HL-60 (cell line): ENCODE data around the gene PXDN.

Experiments used
- GABPA ChIP-seq: IDR thresholded peaks from 2 replicates; pipeline ENCODE4 v1.6.1; 2012; ENCODE audit warnings: low read depth
- POLR2AphosphoS5 ChIP-seq: IDR thresholded peaks from 2 replicates; pipeline ENCODE4 v1.6.1; 2012; ENCODE audit warnings: low read depth
- SPI1 ChIP-seq: IDR thresholded peaks from 2 replicates; pipeline ENCODE4 v1.6.1; 2012; ENCODE audit warnings: low read depth, mild to moderate bottlenecking, borderline replicate concordance
- TF ChIP-seq, protein P1 (sequence below): IDR thresholded peaks from one replicate; pipeline ENCODE4 v1.5.1; 2011; ENCODE audit warnings: low read length, control low read depth, inconsistent platforms; ENCODE audit not compliant: insufficient read depth
- TF ChIP-seq, protein P2 (sequence below): IDR thresholded peaks from 2 replicates; pipeline ENCODE4 v1.6.1; 2012; ENCODE audit warnings: low read depth; ENCODE audit not compliant: insufficient replicate concordance

DNA sequence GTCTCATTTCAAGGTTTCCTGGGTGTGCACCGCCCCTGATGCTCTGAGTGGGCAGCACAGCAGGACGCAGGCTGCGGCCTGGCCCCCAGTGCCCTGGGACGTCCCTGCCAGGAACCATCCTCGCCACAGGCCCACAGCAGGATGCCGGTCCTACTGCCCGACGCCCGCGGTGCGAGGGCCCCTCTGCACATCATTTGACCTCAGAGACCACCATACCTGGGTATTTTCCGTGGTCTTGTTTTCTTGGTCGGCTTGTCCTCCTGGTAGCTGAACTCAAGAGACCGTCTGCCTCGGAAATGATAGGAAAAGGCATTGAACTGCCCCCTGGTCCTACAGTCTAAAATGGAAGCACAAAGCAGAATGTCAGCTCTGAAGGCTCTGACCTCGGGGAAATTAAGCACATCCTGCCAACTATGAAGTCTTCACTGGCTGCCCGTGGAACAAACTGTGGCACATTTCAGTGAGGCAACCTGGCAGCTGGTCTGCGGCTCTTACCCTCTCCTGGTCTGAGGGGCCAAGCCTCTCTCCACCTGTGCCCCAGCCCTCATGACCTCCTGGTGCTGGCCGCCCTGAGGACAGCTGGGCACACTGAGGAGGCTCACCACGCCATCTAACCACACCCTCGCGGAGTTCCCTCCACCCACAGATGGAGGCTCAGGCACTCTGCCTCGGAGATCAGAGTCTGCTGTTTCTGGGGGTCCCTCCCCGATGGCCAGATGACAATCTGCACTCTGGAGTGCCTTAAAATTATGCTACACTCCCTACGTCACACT is 105.0 kb downstream of the PXDN start:
- TF ChIP-seq, protein P1, sequence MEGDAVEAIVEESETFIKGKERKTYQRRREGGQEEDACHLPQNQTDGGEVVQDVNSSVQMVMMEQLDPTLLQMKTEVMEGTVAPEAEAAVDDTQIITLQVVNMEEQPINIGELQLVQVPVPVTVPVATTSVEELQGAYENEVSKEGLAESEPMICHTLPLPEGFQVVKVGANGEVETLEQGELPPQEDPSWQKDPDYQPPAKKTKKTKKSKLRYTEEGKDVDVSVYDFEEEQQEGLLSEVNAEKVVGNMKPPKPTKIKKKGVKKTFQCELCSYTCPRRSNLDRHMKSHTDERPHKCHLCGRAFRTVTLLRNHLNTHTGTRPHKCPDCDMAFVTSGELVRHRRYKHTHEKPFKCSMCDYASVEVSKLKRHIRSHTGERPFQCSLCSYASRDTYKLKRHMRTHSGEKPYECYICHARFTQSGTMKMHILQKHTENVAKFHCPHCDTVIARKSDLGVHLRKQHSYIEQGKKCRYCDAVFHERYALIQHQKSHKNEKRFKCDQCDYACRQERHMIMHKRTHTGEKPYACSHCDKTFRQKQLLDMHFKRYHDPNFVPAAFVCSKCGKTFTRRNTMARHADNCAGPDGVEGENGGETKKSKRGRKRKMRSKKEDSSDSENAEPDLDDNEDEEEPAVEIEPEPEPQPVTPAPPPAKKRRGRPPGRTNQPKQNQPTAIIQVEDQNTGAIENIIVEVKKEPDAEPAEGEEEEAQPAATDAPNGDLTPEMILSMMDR, result no peak
- TF ChIP-seq, protein P2, sequence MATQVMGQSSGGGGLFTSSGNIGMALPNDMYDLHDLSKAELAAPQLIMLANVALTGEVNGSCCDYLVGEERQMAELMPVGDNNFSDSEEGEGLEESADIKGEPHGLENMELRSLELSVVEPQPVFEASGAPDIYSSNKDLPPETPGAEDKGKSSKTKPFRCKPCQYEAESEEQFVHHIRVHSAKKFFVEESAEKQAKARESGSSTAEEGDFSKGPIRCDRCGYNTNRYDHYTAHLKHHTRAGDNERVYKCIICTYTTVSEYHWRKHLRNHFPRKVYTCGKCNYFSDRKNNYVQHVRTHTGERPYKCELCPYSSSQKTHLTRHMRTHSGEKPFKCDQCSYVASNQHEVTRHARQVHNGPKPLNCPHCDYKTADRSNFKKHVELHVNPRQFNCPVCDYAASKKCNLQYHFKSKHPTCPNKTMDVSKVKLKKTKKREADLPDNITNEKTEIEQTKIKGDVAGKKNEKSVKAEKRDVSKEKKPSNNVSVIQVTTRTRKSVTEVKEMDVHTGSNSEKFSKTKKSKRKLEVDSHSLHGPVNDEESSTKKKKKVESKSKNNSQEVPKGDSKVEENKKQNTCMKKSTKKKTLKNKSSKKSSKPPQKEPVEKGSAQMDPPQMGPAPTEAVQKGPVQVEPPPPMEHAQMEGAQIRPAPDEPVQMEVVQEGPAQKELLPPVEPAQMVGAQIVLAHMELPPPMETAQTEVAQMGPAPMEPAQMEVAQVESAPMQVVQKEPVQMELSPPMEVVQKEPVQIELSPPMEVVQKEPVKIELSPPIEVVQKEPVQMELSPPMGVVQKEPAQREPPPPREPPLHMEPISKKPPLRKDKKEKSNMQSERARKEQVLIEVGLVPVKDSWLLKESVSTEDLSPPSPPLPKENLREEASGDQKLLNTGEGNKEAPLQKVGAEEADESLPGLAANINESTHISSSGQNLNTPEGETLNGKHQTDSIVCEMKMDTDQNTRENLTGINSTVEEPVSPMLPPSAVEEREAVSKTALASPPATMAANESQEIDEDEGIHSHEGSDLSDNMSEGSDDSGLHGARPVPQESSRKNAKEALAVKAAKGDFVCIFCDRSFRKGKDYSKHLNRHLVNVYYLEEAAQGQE, result no peak
- TF ChIP-seq POLR2AphosphoS5 (no peak), SPI1 (no peak), GABPA (no peak)
